PFSK-1 (cell line): Measurements from ENCODE around the gene HIC2. TPM values are rescaled to one million over a fixed set of nuclear protein-coding genes. Genes with fewer than 3 reads are reported as not detected.
"Not testable (repeated sequence)": the region's sequence is repeated elsewhere in the genome, so short reads cannot be mapped to it uniquely, and the experiment has no call there.

Experiments used
- FOXP2 ChIP-seq: optimal IDR thresholded peaks from 2 replicates; pipeline ENCODE3; 2011; ENCODE audit warnings: borderline replicate concordance, control low read depth, inconsistent platforms; ENCODE audit not compliant: insufficient read depth; ENCODE audit errors: extremely low read length, extremely low read depth
- POLR2AphosphoS5 ChIP-seq: IDR thresholded peaks from 2 replicates; pipeline ENCODE4 v1.6.1; 2012; ENCODE audit warnings: low read depth, mild to moderate bottlenecking, control low read depth, low read length, moderate library complexity
- REST ChIP-seq, 2 experiments: IDR thresholded peaks; 2 replicates each; pipeline versions ENCODE4 v1.6.1 to v1.8.0; 2011 to 2012; ENCODE audit warnings: low read depth in 2 of 2, low read length in 2 of 2, control low read depth in 1 of 2, inconsistent platforms in 1 of 2, mild to moderate bottlenecking in 1 of 2, moderate library complexity in 1 of 2; ENCODE audit not compliant: insufficient read depth in 1 of 2
- SIN3A ChIP-seq: IDR thresholded peaks from 2 replicates; pipeline ENCODE4 v1.6.1; 2012; ENCODE audit warnings: mild to moderate bottlenecking, low read length, moderate library complexity, borderline replicate concordance; ENCODE audit not compliant: insufficient read depth
- TAF1 ChIP-seq: IDR thresholded peaks from 2 replicates; pipeline ENCODE4 v1.6.1; 2012; ENCODE audit warnings: low read length, control low read depth, borderline replicate concordance; ENCODE audit not compliant: insufficient read depth
- polyA plus RNA-seq: library from polyadenylated mRNA; unstranded; fragments of >200 nt; gene quantifications from one replicate; pipeline ENCODE4 v1.2.1, GENCODE V29; 2012; ENCODE audit warnings: low read depth, missing spikeins; ENCODE audit not compliant: insufficient read length

The HIC2 gene
- polyA plus RNA-seq = 17.5 TPM

- TF ChIP-seq FOXP2, TAF1, SIN3A: not testable (repeated sequence)
Observed at GRCh38 chr22:21417227-21417746, at the start of gene HIC2. HIC2 (plus strand) TSS chr22:21417371; CDS start chr22:21442832, 25,461 bp downstream.

- not testable (repeated sequence) for TF ChIP-seq TAF1; REST (IDR thresholded peaks at IDR 0.05; ENCODE audit: insufficient read depth in 1 of 2, low read depth in 2 of 2, low read length in 2 of 2); POLR2AphosphoS5
Observed at GRCh38 chr22:21383701-21384467, 33.3 kb upstream of the HIC2 start, which contains the start of gene RIMBP3B. RIMBP3B (plus strand) TSS chr22:21383751; CDS start chr22:21383859, 108 bp downstream.

GRCh38 chr22:21443057-21443734 is 26.0 kb downstream of the HIC2 start:
- TF ChIP-seq FOXP2 (no peak), POLR2AphosphoS5 (no peak), REST (IDR thresholded peaks at IDR 0.05; ENCODE audit: insufficient read depth in 1 of 2, low read depth in 2 of 2, low read length in 2 of 2) (no peak), TAF1 (no peak)

- no peak for TF ChIP-seq TAF1
- no peak for TF ChIP-seq FOXP2
- TF ChIP-seq SIN3A = no peak
- no peak for TF ChIP-seq POLR2AphosphoS5
- TF ChIP-seq REST (IDR thresholded peaks at IDR 0.05; ENCODE audit: insufficient read depth in 1 of 2, low read depth in 2 of 2, low read length in 2 of 2) = no peak
Observed at GRCh38 chr22:21443735-21444421, 26.7 kb downstream of the HIC2 start.

- TF ChIP-seq FOXP2 (no peak), POLR2AphosphoS5 (no peak), TAF1 (no peak), SIN3A (no peak), REST (IDR thresholded peaks at IDR 0.05; ENCODE audit: insufficient read depth in 1 of 2, low read depth in 2 of 2, low read length in 2 of 2) (no peak)
Observed at GRCh38 chr22:21444701-21445436, 27.7 kb downstream of the HIC2 start.
